ENCODE results near the gene EED. TPM values are rescaled to one million over a fixed set of nuclear protein-coding genes. Genes with fewer than 3 reads are reported as not detected.

EED gene
- total RNA-seq, 1 experiment from 2014 or later = 22.9 TPM

DNA sequence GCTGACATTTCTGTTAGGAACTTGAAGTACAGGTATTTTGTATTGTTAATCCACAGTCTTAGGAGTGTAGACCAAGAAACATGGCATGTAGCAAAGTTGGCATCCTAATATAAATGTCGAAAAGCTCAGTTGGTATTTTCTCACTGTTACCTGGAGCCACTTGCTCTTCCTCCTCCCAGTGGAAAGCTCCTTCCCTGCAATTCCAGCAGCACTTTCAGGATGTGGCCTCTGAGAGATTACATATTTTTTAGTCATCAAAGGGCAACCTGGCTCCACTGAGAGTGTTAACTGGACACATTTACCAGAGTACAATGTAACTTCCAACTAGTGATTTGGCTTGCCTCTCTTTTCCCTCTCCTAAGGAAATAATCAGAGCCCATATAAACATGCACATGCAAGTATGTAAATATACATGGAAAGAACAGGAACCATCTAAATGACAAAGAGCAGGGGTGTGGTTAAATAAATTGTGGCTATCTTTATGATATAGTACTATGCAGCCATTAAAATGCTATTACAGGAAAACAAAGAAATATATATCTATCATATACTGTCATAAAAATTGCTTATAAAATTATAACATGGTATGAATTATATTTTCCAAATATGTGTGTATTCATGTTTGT lies 14.3 kb upstream of the EED start:
- ChIA-PET POLR2A (interaction anchor here (0.9 to 3.1 kb wide), 10 partner anchors 9 to 602 kb away, joined by 3 to 18 read pairs (median 4); partner anchors contain the start of genes EED, PICALM, TMEM126A and TMEM126B), CTCF (interaction anchor here (0.6 to 4.0 kb wide), 7 partner anchors 11 to 188 kb away, joined by 3 to 24 read pairs (median 5); no protein-coding TSS in a partner anchor)
- peaks cover 6% of the 10 kb centered on the region for H3K36me3 Mint-ChIP-seq (ENCODE audit: insufficient read depth, unreplicated experiment)
- no TSS peak for BruUV-seq (replicated peaks)
- H3K4me1 Mint-ChIP-seq (ENCODE audit: insufficient read depth, unreplicated experiment) = peaks cover 18% of the 10 kb centered on the region
- peak; percentile 48 for DNase-seq (ENCODE audit: unreplicated experiment)
- no peak overlapping the region for H3K4me3 Mint-ChIP-seq (ENCODE audit: unreplicated experiment)
- H3K27ac Mint-ChIP-seq (ENCODE audit: low read depth, unreplicated experiment) = no peak overlapping the region
- no peaks in the 10 kb centered on the region for H3K27me3 Mint-ChIP-seq (ENCODE audit: insufficient read depth, unreplicated experiment)
- no peaks in the 10 kb centered on the region for H3K9me3 Mint-ChIP-seq (ENCODE audit: unreplicated experiment)
- intact Hi-C loops (cut with micrococcal nuclease) = no loop called here
- TF ChIP-seq, protein P1, sequence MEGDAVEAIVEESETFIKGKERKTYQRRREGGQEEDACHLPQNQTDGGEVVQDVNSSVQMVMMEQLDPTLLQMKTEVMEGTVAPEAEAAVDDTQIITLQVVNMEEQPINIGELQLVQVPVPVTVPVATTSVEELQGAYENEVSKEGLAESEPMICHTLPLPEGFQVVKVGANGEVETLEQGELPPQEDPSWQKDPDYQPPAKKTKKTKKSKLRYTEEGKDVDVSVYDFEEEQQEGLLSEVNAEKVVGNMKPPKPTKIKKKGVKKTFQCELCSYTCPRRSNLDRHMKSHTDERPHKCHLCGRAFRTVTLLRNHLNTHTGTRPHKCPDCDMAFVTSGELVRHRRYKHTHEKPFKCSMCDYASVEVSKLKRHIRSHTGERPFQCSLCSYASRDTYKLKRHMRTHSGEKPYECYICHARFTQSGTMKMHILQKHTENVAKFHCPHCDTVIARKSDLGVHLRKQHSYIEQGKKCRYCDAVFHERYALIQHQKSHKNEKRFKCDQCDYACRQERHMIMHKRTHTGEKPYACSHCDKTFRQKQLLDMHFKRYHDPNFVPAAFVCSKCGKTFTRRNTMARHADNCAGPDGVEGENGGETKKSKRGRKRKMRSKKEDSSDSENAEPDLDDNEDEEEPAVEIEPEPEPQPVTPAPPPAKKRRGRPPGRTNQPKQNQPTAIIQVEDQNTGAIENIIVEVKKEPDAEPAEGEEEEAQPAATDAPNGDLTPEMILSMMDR (IDR thresholded peaks at IDR 0.05; ENCODE audit: unreplicated experiment) = no peak

DNA sequence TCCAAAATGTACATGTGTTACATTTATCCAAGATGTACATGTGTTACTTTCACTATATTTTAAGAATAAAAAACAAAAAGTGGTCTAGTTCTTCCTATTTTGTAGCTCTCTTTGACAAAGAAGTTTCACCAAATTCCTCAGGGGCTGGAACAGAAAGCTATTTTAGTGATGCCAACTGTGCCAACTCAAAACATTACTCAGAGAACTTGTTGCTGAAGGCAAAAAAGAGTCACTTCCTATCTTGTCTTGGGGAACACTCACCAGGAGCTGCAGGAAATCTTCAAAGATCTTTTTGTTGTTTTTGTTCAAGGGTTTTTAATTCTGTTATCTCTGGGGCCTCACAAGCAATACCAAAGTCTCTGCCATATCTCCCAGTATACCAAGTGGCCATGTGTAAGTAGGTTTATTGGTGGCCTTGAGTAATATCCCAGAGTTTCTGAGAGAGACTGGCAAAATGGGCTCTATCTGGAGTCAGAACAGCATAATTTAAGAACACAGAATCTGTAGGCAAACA lies 13.6 kb upstream of the EED start:
- DNase-seq (ENCODE audit: unreplicated experiment) = peak; percentile 40
- H3K36me3 Mint-ChIP-seq (ENCODE audit: insufficient read depth, unreplicated experiment) = peaks cover 6% of the 10 kb centered on the region
- no TSS peak for BruUV-seq (replicated peaks)
- TF ChIP-seq, protein P1 (IDR thresholded peaks at IDR 0.05; ENCODE audit: unreplicated experiment) = no peak
- H3K9me3 Mint-ChIP-seq (ENCODE audit: unreplicated experiment) = no peaks in the 10 kb centered on the region
- peaks cover 18% of the 10 kb centered on the region for H3K4me1 Mint-ChIP-seq (ENCODE audit: insufficient read depth, unreplicated experiment)
- CTCF ChIA-PET = interaction anchor here (0.6 to 4.0 kb wide), 3 partner anchors 12 to 189 kb away, joined by 3 to 24 read pairs (median 5); no protein-coding TSS in a partner anchor
- H3K4me3 Mint-ChIP-seq (ENCODE audit: unreplicated experiment) = no peak overlapping the region
- intact Hi-C loops (cut with micrococcal nuclease) = no loop called here
- H3K27me3 Mint-ChIP-seq (ENCODE audit: insufficient read depth, unreplicated experiment) = no peaks in the 10 kb centered on the region
- H3K27ac Mint-ChIP-seq (ENCODE audit: low read depth, unreplicated experiment) = no peak overlapping the region
- POLR2A ChIA-PET = interaction anchor here (0.9 to 3.1 kb wide), 8 partner anchors 11 to 603 kb away, joined by 3 to 18 read pairs (median 4); partner anchors contain the start of genes EED, PICALM, TMEM126A and TMEM126B

DNA sequence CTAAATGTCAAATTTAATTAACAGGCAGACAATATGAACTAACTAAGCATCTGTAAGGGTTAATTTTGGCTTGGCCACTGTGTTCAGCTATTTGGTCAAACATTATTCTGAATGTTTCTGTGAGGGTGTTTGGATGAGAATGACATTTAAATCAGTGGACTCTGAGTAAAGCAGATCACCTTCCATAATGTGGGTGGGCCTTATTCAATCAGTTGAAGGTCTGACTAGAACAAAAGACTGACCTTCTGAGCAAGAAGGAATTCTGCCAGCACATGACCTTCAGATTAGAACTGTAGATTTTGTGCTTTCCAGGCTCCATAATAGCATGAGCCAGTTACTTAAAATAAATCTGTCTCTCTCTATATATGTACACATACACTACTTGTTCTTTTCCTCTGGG lies 12.0 kb upstream of the EED start:
- H3K4me3 Mint-ChIP-seq (ENCODE audit: unreplicated experiment) = no peak overlapping the region
- BruUV-seq (replicated peaks) = no TSS peak
- CTCF ChIA-PET = interaction anchor here (1.4 to 4.0 kb wide), 2 partner anchors 14 to 59 kb away, joined by 8 to 24 read pairs; no protein-coding TSS in a partner anchor

More for the DNA sequence above, 12.0 kb upstream of the EED start:
- H3K9me3 Mint-ChIP-seq (ENCODE audit: unreplicated experiment) = no peaks in the 10 kb centered on the region
- no peaks in the 10 kb centered on the region for H3K27me3 Mint-ChIP-seq (ENCODE audit: insufficient read depth, unreplicated experiment)
- H3K4me1 Mint-ChIP-seq (ENCODE audit: insufficient read depth, unreplicated experiment) = peaks cover 18% of the 10 kb centered on the region
- TF ChIP-seq, protein P1 (IDR thresholded peaks at IDR 0.05; ENCODE audit: unreplicated experiment) = no peak
- intact Hi-C loops (cut with micrococcal nuclease) = no loop called here
- H3K36me3 Mint-ChIP-seq (ENCODE audit: insufficient read depth, unreplicated experiment) = peaks cover 6% of the 10 kb centered on the region
- POLR2A ChIA-PET = no interaction called here
- H3K27ac Mint-ChIP-seq (ENCODE audit: low read depth, unreplicated experiment) = no peak overlapping the region
- DNase-seq (ENCODE audit: unreplicated experiment) = no peak
